ENCODE results near the gene PRMT7. TPM values are rescaled to one million over a fixed set of nuclear protein-coding genes. Genes with fewer than 3 reads are reported as not detected.

PRMT7 gene
- total RNA-seq, 1 donor from 2014 or later, result 80.6 TPM

DNA sequence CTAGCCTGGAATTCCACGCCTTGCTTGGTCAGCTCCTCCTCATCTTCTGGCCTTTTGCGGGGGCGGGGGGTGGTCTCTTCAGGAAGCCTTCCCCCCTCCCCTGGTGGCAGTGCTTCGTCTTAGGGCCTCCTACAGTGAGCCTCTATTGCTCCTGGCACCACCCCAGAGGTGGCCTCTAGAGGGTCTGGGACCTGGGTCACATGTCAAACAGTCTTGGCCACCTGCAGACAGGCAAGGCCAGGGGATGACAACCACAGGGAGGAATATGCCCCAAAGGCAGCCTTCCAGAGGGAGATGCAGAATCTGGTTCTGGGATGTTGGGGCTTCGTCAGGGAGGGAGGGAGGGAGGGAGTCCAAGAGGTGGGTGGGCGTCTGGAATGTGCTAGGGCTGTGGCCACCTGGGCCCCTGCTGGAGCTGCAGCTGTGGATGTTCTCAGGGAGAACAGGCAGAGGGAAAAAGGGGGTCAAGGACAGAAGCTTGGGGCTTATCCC, 86.9 kb downstream of the PRMT7 start:
- Mint-ChIP-seq H3K27me3 (ENCODE audit: insufficient read depth) (peaks cover 22% of the 10 kb centered on the region), H3K4me1 (ENCODE audit: low read depth) (peaks cover 19% of the 10 kb centered on the region), H3K9me3 (no peaks in the 10 kb centered on the region), H3K4me3 (no peak overlapping the region), H3K27ac (no peak overlapping the region), H3K36me3 (ENCODE audit: low read depth) (peaks cover 1% of the 10 kb centered on the region)
- DNase-seq (ENCODE audit: low spot score), result no peak
- intact Hi-C loops (cut with micrococcal nuclease), result no loop called here

DNA sequence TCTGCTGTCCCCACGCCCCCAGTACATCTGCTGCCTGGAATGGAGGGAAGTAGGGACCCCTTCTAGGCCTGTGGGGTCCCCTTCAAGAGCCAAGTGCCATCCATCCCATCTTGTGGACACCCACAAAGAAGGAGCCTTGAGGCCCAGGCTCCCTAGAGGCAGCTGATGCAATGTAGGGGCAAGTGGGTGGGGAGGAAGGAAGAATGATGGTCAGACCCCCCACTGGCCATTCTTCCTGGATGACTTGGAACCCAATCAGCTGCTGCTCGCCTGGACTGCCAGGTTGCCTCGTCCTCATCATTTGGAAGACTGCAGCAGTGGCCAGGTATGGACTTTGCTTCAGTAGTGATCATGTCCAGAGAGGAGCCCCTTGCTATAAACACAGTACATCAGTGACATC, 88.6 kb downstream of the PRMT7 start:
- Mint-ChIP-seq H3K27me3 (ENCODE audit: insufficient read depth) (peaks cover 17% of the 10 kb centered on the region), H3K36me3 (ENCODE audit: low read depth) (peaks cover 1% of the 10 kb centered on the region), H3K4me1 (ENCODE audit: low read depth) (peaks cover 19% of the 10 kb centered on the region), H3K9me3 (no peaks in the 10 kb centered on the region), H3K27ac (no peak overlapping the region), H3K4me3 (no peak overlapping the region)
- intact Hi-C loops (cut with micrococcal nuclease), result no loop called here
- no peak for DNase-seq (ENCODE audit: low spot score)

DNA sequence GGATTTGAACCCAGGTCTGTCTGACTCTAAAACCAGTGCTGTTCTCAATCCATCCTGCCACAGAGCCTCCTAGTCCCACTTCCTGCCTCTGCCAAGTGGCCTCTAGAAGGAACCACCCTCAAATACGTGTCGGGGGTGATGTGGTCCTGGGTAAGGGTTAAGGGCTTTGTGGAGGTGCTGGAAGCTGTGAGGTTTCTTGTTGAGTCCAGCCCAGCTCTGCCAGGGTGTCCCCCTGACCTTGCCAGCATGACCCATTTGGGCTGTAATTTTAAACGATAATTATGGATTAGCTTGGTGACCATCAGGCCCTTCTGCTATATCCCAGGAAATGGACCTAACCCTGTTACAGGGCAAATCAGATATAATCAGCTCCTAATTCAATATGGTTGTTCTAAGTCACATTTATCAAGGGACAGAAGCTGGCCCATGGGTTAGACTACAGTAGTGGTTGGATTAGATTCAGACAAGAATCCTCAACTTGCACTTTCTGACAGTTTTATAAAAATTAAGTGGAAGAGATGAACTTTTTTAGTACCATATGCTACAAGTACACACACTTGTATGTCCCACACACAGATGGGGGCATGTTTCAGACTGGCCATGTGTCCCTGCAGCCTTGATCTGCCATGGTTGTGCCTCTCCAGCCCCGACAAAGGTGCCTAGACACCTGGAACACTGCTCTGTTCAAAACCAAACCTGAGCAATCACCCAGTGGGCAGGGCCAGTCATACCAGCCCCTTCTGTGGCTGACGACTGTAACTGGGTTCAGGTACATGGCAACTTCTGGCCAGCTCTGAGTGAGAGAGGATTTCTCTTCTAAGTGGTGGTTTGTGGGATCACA, 89.5 kb downstream of the PRMT7 start:
- Mint-ChIP-seq H3K4me3 (no peak overlapping the region), H3K9me3 (no peaks in the 10 kb centered on the region), H3K36me3 (ENCODE audit: low read depth) (peaks cover 1% of the 10 kb centered on the region), H3K27ac (no peak overlapping the region), H3K27me3 (ENCODE audit: insufficient read depth) (peaks cover 11% of the 10 kb centered on the region), H3K4me1 (ENCODE audit: low read depth) (peaks cover 19% of the 10 kb centered on the region)
- DNase-seq (ENCODE audit: low spot score), result no peak
- intact Hi-C loops (cut with micrococcal nuclease), result no loop called here

DNA sequence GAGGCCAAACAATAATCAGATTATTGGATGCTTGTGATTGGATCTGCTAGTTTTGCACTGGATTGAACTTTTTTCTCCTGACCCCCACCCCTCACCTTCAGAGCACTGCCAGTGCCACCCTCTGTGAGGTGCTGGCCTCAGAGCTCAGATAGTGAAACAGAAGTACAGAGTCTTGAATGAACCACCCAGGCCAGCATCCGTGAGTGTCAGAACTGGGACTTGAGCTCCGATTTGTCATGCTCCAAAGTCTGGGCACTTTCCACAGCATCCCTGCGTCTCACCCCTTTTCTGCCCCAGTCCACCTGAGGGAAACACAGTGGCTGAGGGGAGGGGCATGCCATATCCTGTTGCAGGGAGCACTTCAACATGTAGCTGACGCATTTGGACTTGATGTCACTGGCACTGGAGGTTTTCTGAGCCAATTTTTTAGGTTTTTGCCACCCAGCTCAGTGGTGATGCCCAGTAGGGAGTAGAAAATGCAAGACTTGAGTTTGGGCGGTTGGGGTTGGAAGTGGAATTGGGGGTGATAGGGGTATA, 90.2 kb downstream of the PRMT7 start:
- Mint-ChIP-seq H3K4me1 (ENCODE audit: low read depth) (peaks cover 19% of the 10 kb centered on the region), H3K36me3 (ENCODE audit: low read depth) (peaks cover 1% of the 10 kb centered on the region), H3K4me3 (no peak overlapping the region), H3K27me3 (ENCODE audit: insufficient read depth) (peaks cover 9% of the 10 kb centered on the region), H3K9me3 (no peaks in the 10 kb centered on the region), H3K27ac (no peak overlapping the region)
- DNase-seq (ENCODE audit: low spot score), result no peak
- intact Hi-C loops (cut with micrococcal nuclease), result no loop called here

DNA sequence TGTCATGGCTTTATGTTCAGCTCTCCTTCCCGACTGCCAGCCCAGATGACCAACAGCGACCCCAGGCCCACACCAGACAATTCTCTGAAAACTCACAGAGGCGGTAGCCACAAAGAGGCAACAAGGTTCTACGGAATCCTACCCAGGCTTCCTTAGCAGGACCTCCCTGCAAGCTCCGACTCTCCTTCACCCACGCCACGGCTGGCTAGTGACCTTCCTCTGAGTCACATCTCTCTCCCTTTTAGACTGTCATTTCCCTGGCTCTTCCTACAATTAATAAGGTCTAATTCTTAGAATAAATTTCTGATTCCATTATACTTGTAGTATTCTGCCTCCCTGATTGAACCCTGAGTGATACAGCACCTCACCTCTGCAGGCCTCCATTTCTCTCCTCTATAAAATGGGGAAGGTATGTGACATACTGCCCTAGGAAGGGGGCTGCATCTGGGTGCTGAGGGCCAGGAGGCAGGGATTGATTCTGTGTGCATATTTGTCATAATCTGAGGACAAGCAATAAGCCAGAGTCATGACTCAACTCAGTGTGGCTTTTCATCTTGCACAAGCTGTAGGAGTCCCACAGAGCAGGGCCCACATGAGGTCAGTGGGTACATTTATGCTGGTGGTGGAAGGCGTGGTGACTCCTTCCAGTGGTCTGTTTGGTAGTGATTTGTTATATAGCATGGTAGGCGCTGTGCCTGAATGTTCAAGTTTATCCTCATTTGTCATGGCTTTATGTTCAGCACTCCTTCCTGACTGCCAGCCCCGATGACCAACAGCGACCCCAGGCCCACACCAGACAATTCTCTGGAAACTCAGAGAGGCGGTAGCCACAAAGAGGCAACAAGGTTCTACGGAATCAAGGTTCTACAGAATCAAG, 91.3 kb downstream of the PRMT7 start:
- Mint-ChIP-seq H3K4me3 (no peak overlapping the region), H3K36me3 (ENCODE audit: low read depth) (no peaks in the 10 kb centered on the region), H3K4me1 (ENCODE audit: low read depth) (peaks cover 13% of the 10 kb centered on the region), H3K27me3 (ENCODE audit: insufficient read depth) (peaks cover 10% of the 10 kb centered on the region), H3K9me3 (no peaks in the 10 kb centered on the region), H3K27ac (no peak overlapping the region)
- intact Hi-C loops (cut with micrococcal nuclease), result no loop called here
- DNase-seq (ENCODE audit: low spot score), result no peak

DNA sequence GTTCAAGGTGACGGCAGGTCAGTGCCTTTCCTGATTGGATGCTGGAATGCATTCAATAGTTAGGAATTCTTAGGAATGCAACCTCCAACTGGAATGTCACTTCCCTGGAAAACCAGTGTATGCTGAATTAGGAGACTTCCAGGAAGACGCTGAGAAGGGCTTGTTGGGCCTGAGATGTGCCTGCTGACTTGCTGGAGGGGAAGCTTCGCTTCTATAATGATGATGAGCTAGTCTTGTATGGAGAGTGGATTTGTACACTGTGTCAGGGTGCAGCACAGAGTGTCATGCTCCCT, 91.9 kb downstream of the PRMT7 start:
- H3K4me1 Mint-ChIP-seq (ENCODE audit: low read depth), result peaks cover 13% of the 10 kb centered on the region
- no peak for DNase-seq (ENCODE audit: low spot score)
- no peaks in the 10 kb centered on the region for H3K36me3 Mint-ChIP-seq (ENCODE audit: low read depth)
- H3K9me3 Mint-ChIP-seq, result no peaks in the 10 kb centered on the region
- no peak overlapping the region for H3K4me3 Mint-ChIP-seq
- H3K27me3 Mint-ChIP-seq (ENCODE audit: insufficient read depth), result peaks cover 9% of the 10 kb centered on the region
- no peak overlapping the region for H3K27ac Mint-ChIP-seq
- intact Hi-C loops (cut with micrococcal nuclease), result no loop called here

DNA sequence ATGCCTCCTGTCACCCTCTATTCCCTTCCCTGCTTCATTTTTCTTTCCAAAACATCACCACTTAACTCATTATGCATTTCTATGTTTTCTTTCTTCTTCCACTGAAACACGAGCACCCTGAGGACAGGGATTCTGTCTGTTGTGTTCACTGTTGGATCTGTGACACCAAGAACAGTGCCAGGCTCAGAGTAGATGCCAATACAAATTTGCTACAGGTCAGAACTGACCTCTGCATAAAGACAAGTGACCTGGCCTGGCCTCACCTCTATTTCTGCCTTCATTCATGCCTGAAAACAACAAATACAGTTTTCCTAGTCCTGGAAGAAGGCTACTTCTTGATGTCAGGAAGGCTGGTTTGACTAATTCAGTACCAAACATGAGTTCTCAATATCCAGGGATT, 92.4 kb downstream of the PRMT7 start:
- H3K27ac Mint-ChIP-seq, result no peak overlapping the region
- no peak overlapping the region for H3K4me3 Mint-ChIP-seq
- intact Hi-C loops (cut with micrococcal nuclease), result no loop called here
- no peaks in the 10 kb centered on the region for H3K9me3 Mint-ChIP-seq
- H3K36me3 Mint-ChIP-seq (ENCODE audit: low read depth), result no peaks in the 10 kb centered on the region
- peaks cover 8% of the 10 kb centered on the region for H3K27me3 Mint-ChIP-seq (ENCODE audit: insufficient read depth)
- no peak for DNase-seq (ENCODE audit: low spot score)
- peaks cover 13% of the 10 kb centered on the region for H3K4me1 Mint-ChIP-seq (ENCODE audit: low read depth)

DNA sequence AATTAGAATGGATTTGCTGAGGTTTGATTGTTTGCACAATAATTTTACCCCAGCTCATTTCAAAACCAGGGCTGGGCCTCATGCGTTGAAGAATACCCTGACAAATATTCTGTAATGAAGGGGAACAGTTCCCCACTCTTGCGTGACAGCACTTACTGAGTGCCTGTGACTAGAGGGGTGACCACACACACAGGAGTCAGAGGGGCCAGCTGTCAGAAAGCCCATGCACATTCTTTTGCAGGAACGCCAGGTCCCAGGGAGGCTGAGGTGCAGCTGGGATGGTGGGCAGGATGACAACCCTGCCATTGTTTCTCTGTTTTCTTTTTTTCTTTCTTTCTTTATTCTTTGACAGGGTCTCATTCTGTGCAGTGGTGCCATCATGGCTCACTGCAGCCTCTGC, 92.9 kb downstream of the PRMT7 start:
- Mint-ChIP-seq H3K9me3 (no peaks in the 10 kb centered on the region), H3K4me3 (no peak overlapping the region), H3K36me3 (ENCODE audit: low read depth) (no peaks in the 10 kb centered on the region), H3K27me3 (ENCODE audit: insufficient read depth) (peaks cover 14% of the 10 kb centered on the region), H3K27ac (no peak overlapping the region), H3K4me1 (ENCODE audit: low read depth) (peaks cover 13% of the 10 kb centered on the region)
- no peak for DNase-seq (ENCODE audit: low spot score)
- intact Hi-C loops (cut with micrococcal nuclease), result no loop called here

DNA sequence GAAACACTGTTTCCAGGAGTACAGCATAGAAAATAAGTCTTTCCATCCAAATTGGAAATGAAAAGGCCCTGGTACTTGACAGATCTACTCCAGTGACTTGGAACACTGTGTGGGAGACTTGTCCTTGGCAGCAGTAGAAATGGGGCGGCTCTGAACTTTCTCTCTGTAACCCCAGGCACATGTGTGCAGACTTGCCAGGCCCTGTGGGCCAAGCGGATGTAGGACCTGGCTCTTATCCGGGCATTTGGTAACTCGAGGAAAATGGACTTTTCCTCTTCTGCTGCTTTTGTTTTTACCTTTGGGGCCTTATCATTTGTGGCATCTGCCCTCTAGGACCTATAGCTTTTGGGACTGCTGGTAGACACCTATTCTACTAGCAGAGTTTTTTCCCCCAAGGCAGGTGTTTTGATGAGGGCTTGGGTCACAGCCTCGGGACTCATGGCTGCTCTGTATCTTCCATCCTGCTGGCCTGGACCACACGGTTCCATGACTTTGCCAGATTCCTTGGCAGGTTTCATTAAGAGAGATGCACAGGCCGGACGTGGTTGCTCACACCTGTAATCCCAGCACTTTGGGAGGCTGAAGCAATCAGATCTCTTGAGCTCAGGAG, 94.0 kb downstream of the PRMT7 start:
- H3K4me1 Mint-ChIP-seq (ENCODE audit: low read depth), result peaks cover 13% of the 10 kb centered on the region
- DNase-seq (ENCODE audit: low spot score), result no peak
- no peak overlapping the region for H3K4me3 Mint-ChIP-seq
- no peaks in the 10 kb centered on the region for H3K36me3 Mint-ChIP-seq (ENCODE audit: low read depth)
- H3K9me3 Mint-ChIP-seq, result no peaks in the 10 kb centered on the region
- no peak overlapping the region for H3K27ac Mint-ChIP-seq
- peaks cover 22% of the 10 kb centered on the region for H3K27me3 Mint-ChIP-seq (ENCODE audit: insufficient read depth)
- intact Hi-C loops (cut with micrococcal nuclease), result no loop called here

DNA sequence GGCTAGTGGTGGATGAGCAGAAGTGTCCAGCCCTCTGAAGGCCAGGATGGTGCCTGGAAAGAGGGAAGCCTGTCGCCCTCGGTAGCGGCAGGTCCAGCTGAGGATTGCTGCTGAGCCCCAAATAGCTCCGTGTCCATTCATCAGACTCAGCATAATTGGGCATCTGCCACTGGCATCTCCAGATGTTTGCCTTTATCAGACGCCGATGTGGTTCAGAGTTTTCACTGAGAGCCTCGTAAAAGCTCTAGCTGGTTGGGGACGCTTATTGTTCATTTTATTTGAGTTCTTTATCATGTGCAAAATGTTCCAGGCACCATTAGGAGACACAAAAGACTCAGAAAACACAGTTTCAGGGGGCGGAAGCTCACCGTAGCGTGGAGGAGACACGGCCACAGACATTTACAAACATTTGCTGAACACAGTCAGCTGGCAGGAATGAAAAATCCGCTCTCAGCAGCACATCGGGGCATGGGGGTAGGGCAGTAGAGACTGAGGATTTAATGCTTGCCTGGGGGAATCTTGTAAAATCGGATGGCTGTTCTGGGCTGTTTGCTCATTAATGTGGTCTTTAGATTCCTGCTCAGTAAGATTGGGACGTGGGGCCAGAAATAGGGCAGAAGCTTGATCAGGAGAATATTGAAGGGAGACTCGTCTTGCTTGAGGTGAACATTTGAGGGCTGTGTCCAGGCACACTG, 95.8 kb downstream of the PRMT7 start:
- no peaks in the 10 kb centered on the region for H3K36me3 Mint-ChIP-seq (ENCODE audit: low read depth)
- no peaks in the 10 kb centered on the region for H3K9me3 Mint-ChIP-seq
- intact Hi-C loops (cut with micrococcal nuclease), result no loop called here
- H3K27ac Mint-ChIP-seq, result no peak overlapping the region
- no peak for DNase-seq (ENCODE audit: low spot score)
- H3K4me1 Mint-ChIP-seq (ENCODE audit: low read depth), result peaks cover 10% of the 10 kb centered on the region
- no peak overlapping the region for H3K4me3 Mint-ChIP-seq
- peaks cover 25% of the 10 kb centered on the region for H3K27me3 Mint-ChIP-seq (ENCODE audit: insufficient read depth)

Measured in activated T-helper 1 cell treated with anti-CD3 and anti-CD28 coated beads, Interleukin-12 subunit alpha, Interleukin-12 subunit beta, Interleukin-2, Interleukin-4 antibody, amounts not matched to agents 30 ng/mL and 10 ng/mL and 1 ng/mL, durations not matched to agents 14 hours and 24 hours and 36 hours (primary cell).